HCT116 (cell line): ENCODE data around the gene KRT6C. TPM values are rescaled to one million over a fixed set of nuclear protein-coding genes. Genes with fewer than 3 reads are reported as not detected.

ENCODE experiments used
- ATAC-seq: fragments of 200-7000 bp; cut with Tn5 transposase; 2 replicates; pipeline ENCODE4 v1.9.1; 2020; ENCODE audit warnings: mild to moderate bottlenecking, moderate library complexity
- BruUV-seq: library from RNA; stranded (reverse); fragments of 400-500 nt; replicated peaks from 2 replicates; lab custom pipeline; 2021; lab: Mats Ljungman, UMichigan
- CTCF ChIA-PET: fragments of 300-600 bp; sonication (Branson Sonifier 250); formaldehyde crosslinking; loops from one replicate; lab custom pipeline; 2021; ENCODE audit warnings: antibody characterized with exemption; lab: Charles Lee
- POLR2A ChIA-PET: fragments of 300-600, 350-600 bp; sonication (Branson Sonifier 250); formaldehyde crosslinking; loops from one replicate; lab custom pipeline; 2021; ENCODE audit warnings: antibody characterized with exemption; lab: Charles Lee
- RAD21 ChIA-PET, 2 experiments: fragments of 300-600 bp; sonication (Branson Sonifier 250); formaldehyde crosslinking; loops; one replicate each; lab custom pipeline; 2023; ENCODE audit warnings: low total read pairs in 2 of 2; ENCODE audit not compliant: uncharacterized antibody in 2 of 2, unreplicated experiment in 2 of 2, low non-redundant PET in 1 of 2; lab: Charles Lee
- DNase-seq: peaks from one replicate; pipeline ENCODE4 v3.0.0-alpha.2; 2010; ENCODE audit warnings: low read depth, low spot score
- H2AFZ ChIP-seq: fragments of 200-600 bp; shearing (Covaris generic), sonication (generic); 2 replicates; pipeline ENCODE4 v1.6.1; 2017; ENCODE audit warnings: low read depth, mixed run types, mixed read lengths, antibody characterized with exemption, low read length; ENCODE audit not compliant: poor library complexity, severe bottlenecking
- H3K27ac ChIP-seq: 2 replicates; pipeline ENCODE4 v1.5.1; 2012; ENCODE audit warnings: low read depth, low read length
- H3K27me3 ChIP-seq: fragments of 200-600 bp; sonication (generic); 2 replicates; pipeline ENCODE4 v1.6.1; 2016; ENCODE audit warnings: mixed run types, low read length, mixed read lengths; ENCODE audit not compliant: insufficient read depth
- H3K36me3 ChIP-seq, 2 experiments: fragments of 200-500 bp in 1 of 2; fragments of 200-600 bp in 1 of 2; sonication (Bioruptor generic) in 1 of 2; sonication (generic) in 1 of 2; 2 replicates each; pipeline versions ENCODE4 v1.5.1 to v1.6.1; 2014 to 2016; ENCODE audit warnings: low read length in 2 of 2, inconsistent platforms in 1 of 2, mixed read lengths in 1 of 2, mixed run types in 1 of 2; ENCODE audit not compliant: insufficient read depth in 2 of 2, control insufficient read depth in 1 of 2
- H3K4me1 ChIP-seq, 2 experiments: fragments of 200-600 bp in 1 of 2; sonication (generic) in 1 of 2; 2 replicates each; pipeline versions ENCODE4 v1.5.1 to v1.6.1; 2012 to 2017; ENCODE audit warnings: low read length in 2 of 2, inconsistent platforms in 1 of 2, mild to moderate bottlenecking in 1 of 2, mixed read lengths in 1 of 2, mixed run types in 1 of 2, moderate library complexity in 1 of 2; ENCODE audit not compliant: insufficient read depth in 2 of 2, control insufficient read depth in 1 of 2
- H3K4me2 ChIP-seq: fragments of 200-600 bp; sonication (generic); 2 replicates; pipeline ENCODE4 v1.6.1; 2017; ENCODE audit warnings: mixed run types, low read length, mixed read lengths
- H3K4me3 ChIP-seq, 2 experiments: fragments of 200-600 bp in 1 of 2; sonication (generic) in 1 of 2; replicated peaks in 1 of 2; 2 replicates each; pipeline ENCODE4 v1.5.1; 2011 to 2016; ENCODE audit warnings: low read length in 2 of 2, control low read depth in 1 of 2, low read depth in 1 of 2, mild to moderate bottlenecking in 1 of 2, mixed read lengths in 1 of 2, mixed run types in 1 of 2
- H3K79me2 ChIP-seq: fragments of 200-600 bp; sonication (generic); 2 replicates; pipeline ENCODE4 v1.6.1; 2017; ENCODE audit warnings: mild to moderate bottlenecking, mixed run types, low read length, moderate library complexity, mixed read lengths; ENCODE audit not compliant: insufficient read depth
- H3K9ac ChIP-seq: fragments of 200-600 bp; sonication (generic); 2 replicates; pipeline ENCODE4 v1.6.1; 2016; ENCODE audit warnings: low read length, mixed read lengths
- H3K9me2 ChIP-seq: fragments of 200-600 bp; sonication (generic), shearing (Covaris generic); 2 replicates; pipeline ENCODE4 v1.6.1; 2017; ENCODE audit warnings: mixed run types, mild to moderate bottlenecking, moderate library complexity; ENCODE audit not compliant: insufficient read depth
- H3K9me3 ChIP-seq, 2 experiments: fragments of 200-500 bp in 1 of 2; fragments of 200-600 bp in 1 of 2; sonication (Bioruptor generic) in 1 of 2; sonication (generic) in 1 of 2; 2 replicates each; pipeline ENCODE4 v1.6.1; 2014 to 2017; ENCODE audit warnings: low read length in 2 of 2, mixed read lengths in 2 of 2, inconsistent platforms in 1 of 2, low read depth in 1 of 2, mild to moderate bottlenecking in 1 of 2, mixed run types in 1 of 2, moderate library complexity in 1 of 2; ENCODE audit not compliant: control insufficient read depth in 1 of 2, insufficient read depth in 1 of 2
- H4K20me1 ChIP-seq: fragments of 200-600 bp; sonication (generic), shearing (Covaris generic); 2 replicates; pipeline ENCODE4 v1.6.1; 2017; ENCODE audit warnings: mixed run types, mild to moderate bottlenecking, moderate library complexity; ENCODE audit not compliant: insufficient read depth
- CBX3 ChIP-seq: IDR thresholded peaks from 2 replicates; pipeline ENCODE4 v1.6.1; 2012; ENCODE audit warnings: low read depth
- CEBPB ChIP-seq: IDR thresholded peaks from 2 replicates; pipeline ENCODE4 v1.6.1; 2012; ENCODE audit warnings: low read depth
- RAD21 ChIP-seq: IDR thresholded peaks from 2 replicates; pipeline ENCODE4 v1.6.1; 2012; ENCODE audit warnings: low read depth, mild to moderate bottlenecking
- REST ChIP-seq: IDR thresholded peaks from 2 replicates; pipeline ENCODE4 v1.6.1; 2012; ENCODE audit warnings: low read depth
- TCF7L2 ChIP-seq: IDR thresholded peaks from 2 replicates; pipeline ENCODE4 v1.7.0; 2011; ENCODE audit warnings: borderline replicate concordance, inconsistent platforms; ENCODE audit not compliant: insufficient read depth, insufficient read length; ENCODE audit errors: extremely low read depth
- ZBTB33 ChIP-seq: IDR thresholded peaks from 2 replicates; pipeline ENCODE4 v1.6.1; 2011; ENCODE audit warnings: mild to moderate bottlenecking, low read length, moderate library complexity; ENCODE audit not compliant: insufficient replicate concordance; ENCODE audit errors: extremely low read depth
- intact Hi-C: fragments of 100-400 bp; cut with micrococcal nuclease; formaldehyde crosslinking; loops from 2 replicates; pipeline ENCODE4 v1.10.0; 2022
- total RNA-seq: library from RNA; stranded (reverse); gene quantifications from one replicate; pipeline ENCODE4 v1.2.1, GENCODE V29; 2021; ENCODE audit not compliant: unreplicated experiment

Gene KRT6C
- total RNA-seq, 1 experiment from 2014 or later = not detected

- TF ChIP-seq ZBTB33 = no peak
Observed at GRCh38 chr12:52499806-52500560, 26.4 kb upstream of the KRT6C start (continued).

- Histone ChIP-seq H3K4me2 (no peak overlapping the region), H3K9me2 (no peaks in the 10 kb centered on the region), H3K79me2 (no peaks in the 10 kb centered on the region), H3K27me3 (no peaks in the 10 kb centered on the region), H3K27ac (no peak overlapping the region), H3K9me3 (no peaks in the 10 kb centered on the region), H3K4me3 (no peak overlapping the region), H2AFZ (peak overlapping the region; percentile 21), H4K20me1 (no peaks in the 10 kb centered on the region), H3K9ac (no peak overlapping the region), H3K4me1 (peaks cover 29 to 70% of the 10 kb centered on the region in 2 experiments), H3K36me3 (no peaks in the 10 kb centered on the region)
- ChIA-PET CTCF (no interaction called here), POLR2A (no interaction called here), RAD21 (no interaction called here)
- no TSS peak for BruUV-seq
- no peak for DNase-seq
- no peak for ATAC-seq
- intact Hi-C loops = no loop called here
- TF ChIP-seq CBX3 (no peak), RAD21 (no peak), REST (no peak), TCF7L2 (no peak), CEBPB (no peak)
Observed at GRCh38 chr12:52498946-52499345, 25.3 kb upstream of the KRT6C start.
